GM18867 (cell line): ENCODE measurements around the gene RTP2.
"Not testable (repeated sequence)": the region's sequence is repeated elsewhere in the genome, so short reads cannot be mapped to it uniquely, and the experiment has no call there.

ENCODE experiments used
- ATAC-seq: cut with Tn5 transposase; IDR thresholded peaks from one replicate; pipeline ENCODE4 v1.9.1; 2021; ENCODE audit warnings: mild to moderate bottlenecking, moderate library complexity; ENCODE audit not compliant: unreplicated experiment

Gene RTP2

GRCh38 chr3:187717572-187717971 is 15.2 kb upstream of the RTP2 start:
- no peak for ATAC-seq

GRCh38 chr3:187714404-187714979 is 12.1 kb upstream of the RTP2 start:
- ATAC-seq, result peak; percentile 92

GRCh38 chr3:187713504-187713903 is 11.1 kb upstream of the RTP2 start:
- peak; percentile 38 for ATAC-seq

GRCh38 chr3:187709155-187709554 is 6.8 kb upstream of the RTP2 start:
- no peak for ATAC-seq

- ATAC-seq, result no peak
Measured at GRCh38 chr3:187708696-187709095, 6.3 kb upstream of the RTP2 start.

- no peak for ATAC-seq
Measured at GRCh38 chr3:187706971-187707370, 4.6 kb upstream of the RTP2 start.

GRCh38 chr3:187705164-187705563 is 2.8 kb upstream of the RTP2 start:
- ATAC-seq, result no peak

GRCh38 chr3:187700249-187700648 is 2.1 kb downstream of the RTP2 start:
- no peak for ATAC-seq

GRCh38 chr3:187698499-187699399 is 3.6 kb downstream of the RTP2 start:
- no peak for ATAC-seq

GRCh38 chr3:187696021-187696420 is 6.3 kb downstream of the RTP2 start:
- ATAC-seq, result no peak

- no peak for ATAC-seq
Measured at GRCh38 chr3:187695449-187695848, 6.9 kb downstream of the RTP2 start.

GRCh38 chr3:187694801-187695200 is 7.6 kb downstream of the RTP2 start:
- ATAC-seq, result no peak

- ATAC-seq, result no peak
Measured at GRCh38 chr3:187693431-187693830, 8.9 kb downstream of the RTP2 start.

GRCh38 chr3:187689984-187690383 is 12.4 kb downstream of the RTP2 start:
- ATAC-seq, result no peak

- no peak for ATAC-seq
Measured at GRCh38 chr3:187686621-187687273, 15.6 kb downstream of the RTP2 start.

GRCh38 chr3:187685948-187686347 is 16.4 kb downstream of the RTP2 start:
- no peak for ATAC-seq

- no peak for ATAC-seq
Measured at GRCh38 chr3:187684880-187685279, 17.5 kb downstream of the RTP2 start.

- no peak for ATAC-seq
Measured at GRCh38 chr3:187684444-187684843, 17.9 kb downstream of the RTP2 start.

- ATAC-seq, result not testable (repeated sequence)
Measured at GRCh38 chr3:187681756-187682155, 20.6 kb downstream of the RTP2 start.

GRCh38 chr3:187679638-187680396 is 22.5 kb downstream of the RTP2 start:
- ATAC-seq, result peak; percentile 90

GRCh38 chr3:187678726-187679268 is 23.6 kb downstream of the RTP2 start:
- ATAC-seq, result peak; percentile 63
